Gastrocnemius medialis (tissue), 4 donors: ENCODE data around the gene INPP5J. TPM values are rescaled to one million over a fixed set of nuclear protein-coding genes. Genes with fewer than 3 reads are reported as not detected.

Experiments
- ATAC-seq, 2 donors: fragments of 150-250 bp; one replicate each; pipeline ENCODE4 v1.9.1; 2016
- DNase-seq, 2 donors: peaks; one replicate each; pipeline ENCODE4 v3.0.0-alpha.2; 2019
- H3K27ac ChIP-seq, 4 donors: fragments of 200-600 bp; sonication (generic); 1 replicate in 1 of 4; 2 replicates in 3 of 4; pipeline ENCODE4 v1.5.1; 2016 to 2018; ENCODE audit warnings: mild to moderate bottlenecking in 2 of 4, moderate library complexity in 1 of 4
- H3K27me3 ChIP-seq, 3 donors: fragments of 200-600 bp; sonication (generic) in 2 of 3; 1 replicate in 1 of 3; 2 replicates in 2 of 3; pipeline versions ENCODE4 v1.5.1 to v1.6.0; 2016 to 2019; ENCODE audit warnings: mild to moderate bottlenecking in 1 of 3, moderate library complexity in 1 of 3
- H3K36me3 ChIP-seq, 2 donors: fragments of 200-600 bp; sonication (generic) in 1 of 2; one replicate each; pipeline ENCODE4 v1.5.1; 2017 to 2018
- H3K4me1 ChIP-seq, 2 donors: fragments of 200-600 bp; sonication (generic) in 1 of 2; one replicate each; pipeline ENCODE4 v1.5.1; 2016 to 2017; ENCODE audit warnings: mild to moderate bottlenecking in 2 of 2
- H3K4me3 ChIP-seq, 4 donors: fragments of 200-600 bp; sonication (generic) in 3 of 4; 1 replicate in 1 of 4; 2 replicates in 3 of 4; pipeline ENCODE4 v1.5.1; 2016 to 2019; ENCODE audit warnings: mild to moderate bottlenecking in 2 of 4
- H3K9me3 ChIP-seq, 3 donors: fragments of 200-600 bp; sonication (generic) in 2 of 3; 1 replicate in 1 of 3; 2 replicates in 2 of 3; pipeline ENCODE4 v1.5.1; 2016 to 2019
- POLR2A ChIP-seq, 2 donors: fragments of 450-650 bp; IDR thresholded peaks; one replicate each; pipeline ENCODE4 v1.6.1; 2017; ENCODE audit warnings: antibody characterized with exemption in 2 of 2, mild to moderate bottlenecking in 2 of 2, moderate library complexity in 2 of 2
- in situ Hi-C, 4 donors: fragments of 200-750 bp; cut with MboI; loops; one replicate each; pipeline versions ENCODE4 v1.15.0 to v1.8.0; 2017; ENCODE audit warnings: low sequenced_read_pairs in 4 of 4
- intact Hi-C: fragments of 100-400 bp; cut with DNase I; formaldehyde crosslinking; loops from one replicate; pipeline ENCODE4 v1.15.1; 2023; ENCODE audit warnings: low total_unique reads
- total RNA-seq, 4 donors: library from RNA; depleted of rRNA; stranded (reverse); fragments of >200 nt; gene quantifications; one replicate each; pipeline versions ENCODE4 v1.1.0 to v1.2.3, GENCODE V29; 2016
- TF ChIP-seq, protein P1 (sequence below), 5 experiments: fragments of 450-650 bp in 3 of 5; fragments of 200-600 bp in 2 of 5; sonication (generic) in 2 of 5; IDR thresholded peaks in 4 of 5; conservative IDR thresholded peaks in 1 of 5; 1 replicate in 4 of 5; 2 replicates in 1 of 5; pipeline ENCODE4 v1.5.1; 2016 to 2019; ENCODE audit warnings: antibody characterized with exemption in 5 of 5, mild to moderate bottlenecking in 3 of 5, moderate library complexity in 3 of 5

Gene INPP5J
- total RNA-seq, 4 donors from 2014 or later = 0.15 to 0.33 (median 0.28) TPM

DNA sequence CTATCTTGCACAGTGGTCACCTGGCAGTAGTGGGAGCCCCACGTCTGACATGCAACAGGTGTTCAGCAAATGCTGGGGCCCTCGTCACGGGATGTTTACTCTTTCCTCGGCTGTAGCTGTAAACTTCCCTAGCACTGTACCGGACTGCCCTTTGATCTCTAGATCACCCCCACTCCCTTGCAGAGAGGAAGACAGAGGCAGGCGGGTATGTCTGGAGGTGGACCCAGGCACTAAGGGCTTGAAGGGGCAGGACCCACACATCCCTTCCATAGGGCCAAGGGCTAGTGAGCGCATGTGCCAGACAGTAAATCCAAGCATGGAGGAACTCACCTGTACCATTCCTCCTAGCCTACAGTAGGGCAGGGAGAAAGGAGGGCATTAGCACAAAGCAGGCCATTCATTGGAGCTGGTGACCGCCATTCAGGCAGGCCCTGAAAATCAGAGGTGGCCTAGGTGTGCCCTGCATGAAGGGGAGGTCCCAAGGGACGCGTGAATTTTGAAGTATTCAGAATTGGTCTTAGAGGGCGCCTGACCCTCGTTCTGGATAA, 43.6 kb upstream of the INPP5J start:
- H3K9me3 ChIP-seq = no peaks in the 10 kb centered on the region
- H3K36me3 ChIP-seq = no peaks in the 10 kb centered on the region
- no peaks in the 10 kb centered on the region for H3K27me3 ChIP-seq
- DNase-seq (no peak), ATAC-seq (no peak)
- no peak overlapping the region for H3K4me3 ChIP-seq
- intact Hi-C loops = no loop called here
- no peak overlapping the region for H3K27ac ChIP-seq
- in situ Hi-C loops = no loop called here
- TF ChIP-seq, protein P1, sequence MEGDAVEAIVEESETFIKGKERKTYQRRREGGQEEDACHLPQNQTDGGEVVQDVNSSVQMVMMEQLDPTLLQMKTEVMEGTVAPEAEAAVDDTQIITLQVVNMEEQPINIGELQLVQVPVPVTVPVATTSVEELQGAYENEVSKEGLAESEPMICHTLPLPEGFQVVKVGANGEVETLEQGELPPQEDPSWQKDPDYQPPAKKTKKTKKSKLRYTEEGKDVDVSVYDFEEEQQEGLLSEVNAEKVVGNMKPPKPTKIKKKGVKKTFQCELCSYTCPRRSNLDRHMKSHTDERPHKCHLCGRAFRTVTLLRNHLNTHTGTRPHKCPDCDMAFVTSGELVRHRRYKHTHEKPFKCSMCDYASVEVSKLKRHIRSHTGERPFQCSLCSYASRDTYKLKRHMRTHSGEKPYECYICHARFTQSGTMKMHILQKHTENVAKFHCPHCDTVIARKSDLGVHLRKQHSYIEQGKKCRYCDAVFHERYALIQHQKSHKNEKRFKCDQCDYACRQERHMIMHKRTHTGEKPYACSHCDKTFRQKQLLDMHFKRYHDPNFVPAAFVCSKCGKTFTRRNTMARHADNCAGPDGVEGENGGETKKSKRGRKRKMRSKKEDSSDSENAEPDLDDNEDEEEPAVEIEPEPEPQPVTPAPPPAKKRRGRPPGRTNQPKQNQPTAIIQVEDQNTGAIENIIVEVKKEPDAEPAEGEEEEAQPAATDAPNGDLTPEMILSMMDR (IDR thresholded peaks at IDR 0.05 in 4 of 5, conservative IDR thresholded peaks at IDR 0.05 in 1 of 5) = no peak
- no peak for TF ChIP-seq POLR2A (IDR thresholded peaks at IDR 0.05)
- H3K4me1 ChIP-seq = peaks cover 22 to 34% of the 10 kb centered on the region in 2 donors

DNA sequence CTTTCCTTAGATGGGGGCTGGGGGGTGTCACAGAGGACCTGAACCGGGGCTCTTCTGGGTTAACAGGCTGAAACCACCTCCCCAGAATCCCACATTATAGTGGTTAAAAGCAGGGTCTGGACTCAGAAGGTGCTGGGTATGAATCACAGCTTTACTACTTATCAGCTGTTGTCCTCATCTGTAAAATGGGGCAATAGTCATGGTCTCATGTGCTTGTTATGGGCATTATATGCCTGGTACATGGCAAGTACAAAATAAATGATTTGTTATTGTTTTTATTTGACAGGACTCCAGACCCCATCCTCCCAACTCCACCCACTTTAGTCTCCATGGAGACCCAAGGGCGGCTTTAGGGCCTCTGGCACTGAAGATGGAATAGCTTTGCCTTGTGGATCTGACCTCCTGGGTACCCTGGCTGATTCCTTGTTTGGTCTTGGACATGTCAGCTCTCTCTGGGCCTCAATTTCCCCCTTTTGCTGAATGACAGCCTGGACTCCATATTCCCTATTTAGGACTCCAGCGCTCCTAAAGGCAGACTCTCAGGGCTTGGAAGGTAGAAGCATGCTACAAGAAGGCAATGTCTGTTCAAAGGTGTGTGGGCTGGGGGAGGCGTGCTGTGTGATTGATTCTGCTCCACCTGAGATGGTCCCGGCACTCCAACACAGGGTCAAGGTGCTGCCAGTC, 42.5 kb upstream of the INPP5J start:
- in situ Hi-C loops (loop anchor here in 3 of 4 donors (10.0 kb wide), 3 partner anchors 74 to 116 kb away; partner anchors contain the start of genes MORC2 (in 2 of the 3) and TUG1 (in 2 of the 3)), intact Hi-C loops (loop anchor here (5.0 kb wide), 2 partner anchors 43 to 212 kb away; partner anchors contain the start of gene PIK3IP1)
- Histone ChIP-seq H3K4me3 (peak overlapping the region; percentile 60 to 78 (median 73)), H3K36me3 (no peaks in the 10 kb centered on the region), H3K9me3 (no peaks in the 10 kb centered on the region), H3K27me3 (no peaks in the 10 kb centered on the region), H3K4me1 (peaks cover 18 to 42% of the 10 kb centered on the region in 2 donors), H3K27ac (peak overlapping the region; percentile 85 to 93 (median 92))
- TF ChIP-seq, protein P1 (IDR thresholded peaks at IDR 0.05 in 4 of 5, conservative IDR thresholded peaks at IDR 0.05 in 1 of 5) = no peak
- TF ChIP-seq POLR2A (IDR thresholded peaks at IDR 0.05) = no peak
- ATAC-seq (no peak), DNase-seq (no peak)

DNA sequence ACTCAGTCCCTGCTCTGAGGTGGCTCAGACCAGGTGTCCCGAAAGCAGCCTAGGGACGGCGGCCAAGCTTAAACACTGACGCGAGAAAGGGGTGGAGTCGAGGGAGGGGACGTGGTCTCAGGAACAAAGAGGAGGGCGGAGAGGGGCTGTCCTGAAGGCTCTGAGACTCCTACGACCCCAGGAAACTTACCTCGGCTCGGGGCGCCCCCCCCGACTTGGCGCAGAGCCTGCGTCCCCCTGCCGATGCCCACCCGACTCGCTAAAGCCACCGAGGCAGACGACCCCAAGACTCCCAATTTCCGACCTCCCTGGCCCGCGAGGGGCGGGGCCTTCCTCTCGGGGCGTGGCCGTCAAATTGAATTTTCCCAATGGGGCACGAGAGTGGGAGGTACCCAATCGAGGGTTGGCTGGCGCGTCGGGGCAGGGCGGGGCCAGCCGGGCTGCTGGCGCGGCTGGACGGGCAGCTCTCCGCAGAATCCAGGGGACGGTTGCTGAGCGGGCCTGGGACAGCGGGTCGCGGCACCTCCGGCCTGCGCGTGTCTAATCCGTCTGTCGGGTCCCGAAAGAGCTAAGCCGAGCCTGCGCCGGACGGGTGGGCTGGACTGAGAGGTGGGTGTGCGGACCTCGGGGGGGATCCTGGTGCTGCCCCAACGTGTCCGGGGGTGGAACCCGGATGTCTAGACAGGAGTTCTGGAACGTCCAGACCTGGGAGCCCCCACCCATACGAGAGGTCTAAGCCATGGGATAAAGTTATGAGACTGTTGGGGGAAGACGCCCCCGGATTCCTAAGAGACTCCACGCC, 41.7 kb upstream of the INPP5J start, which contains the start of gene SMTN:
TSS of gene SMTN (plus strand) at position 471 of the 802 bp plus-strand sequence. CDS start 1,941 bp downstream, outside the sequence.
- Histone ChIP-seq H3K27ac (peak within 1 kb of the TSS; percentile 85 to 93 (median 92)), H3K9me3 (no peaks in the 10 kb centered on the region), H3K27me3 (no peaks in the 10 kb centered on the region), H3K4me3 (peak within 1 kb of the TSS; percentile 60 to 78 (median 73)), H3K36me3 (no peaks in the 10 kb centered on the region), H3K4me1 (peaks cover 13 to 49% of the 10 kb centered on the region in 2 donors)
- in situ Hi-C loops (loop anchor here in 3 of 4 donors (10.0 kb wide), 3 partner anchors 74 to 116 kb away; partner anchors contain the start of genes MORC2 (in 2 of the 3) and TUG1 (in 2 of the 3)), intact Hi-C loops (loop anchor here (1.0 to 5.0 kb wide), 3 partner anchors 44 to 211 kb away; partner anchors contain the start of genes PIK3IP1 and TUG1)
- peak; percentile 83 to 88 for DNase-seq
- TF ChIP-seq, protein P1 (IDR thresholded peaks at IDR 0.05 in 4 of 5, conservative IDR thresholded peaks at IDR 0.05 in 1 of 5) = no peak
- TF ChIP-seq POLR2A (IDR thresholded peaks at IDR 0.05) = peak; percentile 87 to 95
- ATAC-seq = peak; percentile 82 to 83

DNA sequence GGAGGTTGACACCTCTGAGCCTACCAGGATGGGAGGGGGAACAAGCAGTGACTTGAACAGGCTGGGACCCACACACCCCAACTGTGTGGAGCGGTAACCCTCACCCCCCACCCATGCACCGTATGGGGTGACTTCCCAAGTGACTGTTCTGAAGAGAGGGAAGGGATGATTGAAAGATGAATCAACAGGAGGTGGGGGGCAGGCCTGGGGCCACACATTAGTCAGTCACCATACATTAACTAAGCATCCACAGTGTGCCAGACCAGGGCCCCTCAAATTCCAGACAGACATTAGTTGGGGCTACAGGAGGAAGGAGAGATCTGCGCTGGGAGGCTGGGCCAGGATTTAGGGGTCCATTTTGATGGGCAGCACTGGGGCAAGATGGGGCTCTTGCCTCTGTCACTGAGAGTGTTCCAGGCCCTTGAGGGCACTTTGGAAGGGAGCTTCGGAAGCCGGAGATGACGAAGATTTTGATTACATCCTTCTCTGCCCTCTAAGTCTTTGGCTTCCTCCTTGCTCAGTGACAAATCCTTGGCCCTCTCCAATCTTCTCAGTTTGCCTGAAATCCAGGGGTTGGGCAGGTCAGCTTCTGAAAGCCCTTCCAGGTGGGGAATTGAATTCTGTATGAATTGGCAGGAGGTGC, 40.7 kb upstream of the INPP5J start:
- ATAC-seq (no peak), DNase-seq (peak in 1 of 2 donors; percentile 13)
- TF ChIP-seq, protein P1 (IDR thresholded peaks at IDR 0.05 in 4 of 5, conservative IDR thresholded peaks at IDR 0.05 in 1 of 5) = no peak
- TF ChIP-seq POLR2A (IDR thresholded peaks at IDR 0.05) = no peak
- H3K9me3 ChIP-seq = no peaks in the 10 kb centered on the region
- H3K27ac ChIP-seq = peak overlapping the region; percentile 85 to 93 (median 92)
- H3K27me3 ChIP-seq = no peaks in the 10 kb centered on the region
- in situ Hi-C loops (loop anchor here in 3 of 4 donors (10.0 kb wide), 3 partner anchors 73 to 117 kb away; partner anchors contain the start of genes MORC2 (in 2 of the 3) and TUG1 (in 2 of the 3)), intact Hi-C loops (loop anchor here (1.0 to 5.0 kb wide), 3 partner anchors 45 to 210 kb away; partner anchors contain the start of genes PIK3IP1 and TUG1)
- H3K4me1 ChIP-seq = peaks cover 13 to 47% of the 10 kb centered on the region in 2 donors
- peak overlapping the region; percentile 60 to 78 (median 73) for H3K4me3 ChIP-seq
- H3K36me3 ChIP-seq = no peaks in the 10 kb centered on the region
